ENCODE data around the gene LMOD1.
"Not testable (repeated sequence)": the region's sequence is repeated elsewhere in the genome, so short reads cannot be mapped to it uniquely, and the experiment has no call there.

LMOD1 gene

DNA sequence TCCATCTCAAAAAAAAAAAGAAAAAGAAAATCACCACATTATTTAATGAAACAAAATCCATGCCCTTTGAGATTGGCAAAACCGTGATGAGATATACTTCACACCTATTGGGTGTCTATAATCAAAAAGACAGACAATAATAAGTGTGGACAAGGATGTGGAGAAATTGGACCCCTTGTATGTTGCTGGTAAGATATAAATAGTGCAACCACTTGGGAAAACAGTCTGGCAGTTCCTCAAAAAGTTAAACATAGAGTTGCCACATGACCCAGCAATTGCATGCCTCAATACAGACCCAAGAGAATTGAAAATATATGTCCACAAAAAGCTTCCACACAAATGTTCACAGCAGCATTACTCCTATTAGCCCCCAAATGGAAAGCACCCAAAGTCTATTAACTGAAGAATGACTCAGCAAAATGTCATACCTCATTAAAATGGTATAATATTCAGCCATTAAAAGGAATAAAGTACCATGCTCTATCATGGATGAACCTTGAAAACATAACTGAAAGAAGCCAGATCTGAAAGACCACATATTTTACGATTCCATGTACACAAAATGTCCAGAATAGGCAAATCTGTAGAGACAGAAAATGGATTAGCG is 24.3 kb downstream of the LMOD1 start:
- DNase-seq (ENCODE audit: low read depth, low spot score) = no peak
- H3K4me3 ChIP-seq (ENCODE audit: low read length) = no peak overlapping the region

DNA sequence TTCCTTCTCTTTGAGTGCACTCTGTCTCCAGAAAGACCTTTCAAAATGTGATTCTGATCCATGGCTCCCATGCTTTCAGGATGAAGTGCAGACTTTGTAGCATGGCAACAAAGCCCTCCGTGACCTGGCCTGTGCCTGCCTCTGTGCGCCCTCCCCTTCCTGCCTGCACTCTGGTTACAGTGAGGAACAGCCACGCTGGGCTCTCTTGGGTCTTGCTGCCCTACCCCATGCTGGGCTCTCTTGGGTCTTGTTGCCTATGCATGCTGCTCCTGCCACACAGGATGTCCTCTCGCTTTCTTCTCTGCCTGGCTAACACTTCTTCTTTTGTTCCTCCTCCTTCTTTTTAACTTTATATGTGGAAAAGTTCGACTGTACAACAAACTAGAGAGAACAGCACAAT is 28.0 kb downstream of the LMOD1 start:
- no peak for DNase-seq (ENCODE audit: low read depth, low spot score)

DNA sequence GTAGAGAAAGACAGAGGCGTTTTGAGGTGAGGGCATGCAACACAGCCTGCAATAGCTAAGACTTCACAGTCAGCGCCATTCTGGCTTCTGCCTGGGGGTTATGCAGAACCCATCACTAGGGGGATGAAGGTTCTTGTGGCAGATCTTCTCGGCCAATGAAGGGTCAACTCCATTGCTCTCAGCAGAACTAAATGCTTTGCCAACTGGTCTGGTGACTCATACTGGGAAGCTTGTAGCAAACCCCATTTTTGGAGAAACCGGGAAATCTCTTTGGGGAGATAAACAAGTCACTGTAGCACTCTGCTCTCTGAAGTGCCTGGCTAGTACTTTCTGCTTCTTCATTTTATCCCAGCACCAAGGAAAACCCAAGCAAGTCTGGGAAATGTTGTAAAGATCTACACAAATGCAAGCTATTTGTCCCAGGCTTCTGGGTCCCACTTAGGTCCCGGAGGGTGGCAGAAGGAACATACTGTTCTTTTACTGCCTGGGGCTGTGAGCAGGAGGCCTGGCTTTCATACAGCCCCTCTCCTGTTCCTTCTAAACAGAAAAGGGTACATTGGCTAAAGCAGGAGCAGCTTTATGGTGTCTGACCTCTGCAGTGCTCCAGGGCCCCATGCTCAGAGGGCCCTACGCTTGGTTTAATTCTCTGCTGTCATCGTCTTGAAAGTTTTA is 28.9 kb downstream of the LMOD1 start:
- no peak for DNase-seq (ENCODE audit: low read depth, low spot score)

More for the DNA sequence above, 28.0 kb downstream of the LMOD1 start:
- no peak overlapping the region for H3K4me3 ChIP-seq (ENCODE audit: low read length)

DNA sequence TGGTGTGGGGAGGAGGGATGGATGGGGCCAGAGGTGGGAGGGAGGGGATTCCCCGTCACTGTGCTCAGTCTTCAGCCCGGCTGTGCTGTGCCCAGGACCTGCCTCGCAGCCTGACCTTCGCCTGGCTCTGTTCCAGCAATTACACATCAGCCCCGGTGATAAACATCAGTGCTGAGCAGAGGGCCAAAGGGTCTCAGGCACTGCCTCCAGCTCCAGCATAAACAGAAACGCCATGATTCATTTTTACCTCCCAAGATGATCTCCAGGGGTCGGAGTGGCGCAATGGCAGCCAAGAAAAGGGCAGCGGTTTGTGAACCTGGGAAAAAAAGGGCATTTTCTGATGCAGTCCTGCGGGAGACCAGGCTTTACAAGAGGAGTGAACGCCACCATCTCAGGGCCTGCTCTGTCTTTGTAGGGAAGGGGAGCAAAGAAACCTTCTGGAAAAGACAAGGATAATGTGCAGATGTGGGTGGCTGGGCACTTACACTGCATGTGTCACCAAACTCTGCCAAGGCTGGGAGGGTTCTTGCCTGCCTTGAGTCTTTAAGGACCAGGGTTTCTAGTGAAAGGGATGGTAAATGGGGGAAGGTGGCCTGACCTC is 29.6 kb downstream of the LMOD1 start:
- no peak for DNase-seq (ENCODE audit: low read depth, low spot score)
- no peak overlapping the region for H3K4me3 ChIP-seq (ENCODE audit: low read length)

More for the DNA sequence above, 28.9 kb downstream of the LMOD1 start:
- no peak overlapping the region for H3K4me3 ChIP-seq (ENCODE audit: low read length)

DNA sequence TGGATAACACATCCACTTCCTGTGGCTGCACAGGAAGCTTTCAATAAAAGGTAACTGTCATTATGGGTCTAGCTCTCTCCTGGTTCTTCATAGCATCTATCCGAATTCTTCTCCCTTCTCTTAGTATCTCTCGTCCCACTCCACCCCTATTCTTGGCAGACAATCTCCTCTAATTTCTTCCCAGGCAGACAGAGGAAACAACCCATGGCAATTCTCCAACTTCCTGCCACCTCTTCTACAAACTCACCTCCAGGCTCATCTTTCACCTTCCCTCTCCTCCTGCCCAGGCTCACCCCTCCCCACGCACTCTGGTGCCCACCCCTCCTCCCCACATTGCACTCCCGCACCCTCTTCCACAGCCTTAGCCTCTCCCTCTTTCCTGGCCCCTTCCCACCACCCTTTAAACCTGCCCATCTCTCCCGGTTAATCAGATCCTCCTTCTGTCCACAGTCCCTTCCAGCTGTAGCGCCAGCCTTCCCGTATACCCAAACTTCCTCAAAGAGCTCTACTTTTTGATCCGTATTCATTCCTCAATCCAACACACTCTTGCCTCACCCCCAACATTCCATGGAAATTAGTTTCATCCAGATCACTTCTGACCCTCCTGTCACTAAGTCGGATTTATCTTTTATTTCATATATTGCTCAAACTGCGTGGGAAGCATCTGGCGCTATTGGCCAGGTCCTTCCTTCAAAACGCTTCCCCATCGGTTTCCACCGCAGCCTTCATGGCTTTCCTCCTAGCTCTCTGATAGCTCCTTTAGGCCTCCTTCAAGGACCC is 31.7 kb downstream of the LMOD1 start:
- no peak overlapping the region for H3K4me3 ChIP-seq (ENCODE audit: low read length)
- no peak for DNase-seq (ENCODE audit: low read depth, low spot score)

DNA sequence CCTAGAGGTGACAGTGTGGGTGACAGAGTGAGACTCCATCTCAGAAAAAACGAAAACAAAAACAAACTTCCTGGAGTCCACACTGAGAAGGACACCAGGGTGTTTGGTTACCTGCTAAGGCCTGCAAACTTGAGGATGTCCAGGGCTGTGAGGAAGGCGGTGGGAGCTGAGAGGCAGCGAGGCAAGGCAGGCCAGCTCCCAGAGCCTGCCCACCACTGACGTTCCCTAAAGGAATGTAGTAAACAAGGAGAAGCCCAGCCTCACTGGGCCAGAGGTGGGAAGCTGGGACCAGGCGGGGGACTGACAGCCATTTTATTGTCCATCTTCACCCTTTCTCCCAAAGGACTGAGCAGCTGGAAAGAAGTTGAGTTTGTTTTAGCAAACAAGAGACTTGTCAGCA is 33.5 kb downstream of the LMOD1 start:
- no peak for DNase-seq (ENCODE audit: low read depth, low spot score)
- no peak overlapping the region for H3K4me3 ChIP-seq (ENCODE audit: low read length)

DNA sequence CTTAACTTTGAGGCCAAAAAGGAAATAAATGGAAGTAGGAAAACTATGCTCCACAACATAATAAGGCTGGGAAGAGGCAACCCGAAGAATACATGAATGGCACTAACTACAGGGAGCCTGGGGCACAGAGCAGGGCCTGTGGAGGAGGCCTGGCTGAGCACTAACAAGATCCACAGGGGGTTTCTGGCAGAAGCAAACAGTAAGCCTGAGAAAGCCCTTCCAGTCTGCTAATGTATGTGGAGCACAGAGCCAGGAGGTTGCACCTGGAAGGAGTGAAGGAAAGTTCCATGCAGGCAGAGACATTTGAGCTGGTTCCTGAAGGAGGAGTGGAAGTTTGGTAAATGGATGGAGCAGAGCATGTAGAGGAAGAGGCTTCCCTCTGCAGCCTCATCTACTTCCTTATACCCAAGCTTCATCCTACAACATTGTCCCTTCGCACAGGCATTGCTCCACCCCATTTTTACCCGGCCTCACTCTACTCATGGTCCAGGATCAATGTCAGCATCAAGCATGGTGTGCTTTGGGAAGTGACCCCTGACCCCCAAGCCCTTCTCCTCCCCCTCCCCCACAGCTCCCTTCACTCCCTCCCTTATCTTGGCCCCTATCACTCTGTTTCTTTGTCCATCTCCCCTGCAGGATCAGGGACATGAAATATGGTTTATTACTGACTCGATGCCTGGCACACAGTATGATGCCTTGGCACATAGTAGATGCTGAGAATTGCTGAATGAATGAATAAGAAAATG is 34.3 kb downstream of the LMOD1 start:
- no peak overlapping the region for H3K4me3 ChIP-seq (ENCODE audit: low read length)
- DNase-seq (ENCODE audit: low read depth, low spot score) = no peak

DNA sequence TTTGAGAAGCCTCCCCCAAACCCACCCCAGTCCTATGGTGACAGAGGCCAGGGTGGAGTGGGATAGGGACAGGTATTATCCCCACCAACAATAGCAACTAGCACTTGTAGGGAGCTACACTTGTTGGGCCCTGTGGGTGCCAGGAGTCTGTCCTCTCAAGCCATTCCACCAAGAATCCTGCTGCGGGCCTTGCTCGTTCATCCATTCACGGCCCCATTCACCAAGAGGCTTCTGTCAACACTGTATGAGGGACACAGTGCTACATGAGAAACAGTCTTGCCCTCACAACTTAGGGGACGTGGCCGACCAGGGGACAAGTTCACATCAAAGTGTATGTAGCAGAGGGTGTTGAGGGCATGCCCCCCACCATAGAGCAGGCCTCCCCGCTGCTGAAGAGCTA is 38.7 kb downstream of the LMOD1 start:
- no peak overlapping the region for H3K4me3 ChIP-seq (ENCODE audit: low read length)
- DNase-seq (ENCODE audit: low read depth, low spot score) = no peak

DNA sequence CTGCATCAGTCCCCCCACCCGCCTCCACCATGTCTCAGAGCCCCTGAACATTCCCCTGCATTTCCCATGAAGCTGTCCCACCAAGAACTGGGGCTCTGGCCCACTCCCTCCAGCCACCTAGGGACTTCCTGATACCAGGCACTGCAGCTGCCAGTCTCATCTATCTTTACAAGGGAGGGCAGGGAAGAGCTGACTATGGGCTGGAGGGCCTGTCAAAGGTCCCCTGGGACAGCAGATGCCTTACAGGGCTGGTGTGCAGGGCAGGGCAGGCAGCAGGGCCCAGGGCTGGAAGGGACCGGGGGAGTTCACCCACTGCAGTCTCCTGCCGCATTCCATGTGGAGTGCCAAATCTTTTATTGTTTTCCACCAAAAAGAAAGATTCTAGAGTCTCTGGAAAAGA is 40.0 kb downstream of the LMOD1 start:
- DNase-seq (ENCODE audit: low read depth, low spot score) = no peak
- H3K4me3 ChIP-seq (ENCODE audit: low read length) = no peak overlapping the region

DNA sequence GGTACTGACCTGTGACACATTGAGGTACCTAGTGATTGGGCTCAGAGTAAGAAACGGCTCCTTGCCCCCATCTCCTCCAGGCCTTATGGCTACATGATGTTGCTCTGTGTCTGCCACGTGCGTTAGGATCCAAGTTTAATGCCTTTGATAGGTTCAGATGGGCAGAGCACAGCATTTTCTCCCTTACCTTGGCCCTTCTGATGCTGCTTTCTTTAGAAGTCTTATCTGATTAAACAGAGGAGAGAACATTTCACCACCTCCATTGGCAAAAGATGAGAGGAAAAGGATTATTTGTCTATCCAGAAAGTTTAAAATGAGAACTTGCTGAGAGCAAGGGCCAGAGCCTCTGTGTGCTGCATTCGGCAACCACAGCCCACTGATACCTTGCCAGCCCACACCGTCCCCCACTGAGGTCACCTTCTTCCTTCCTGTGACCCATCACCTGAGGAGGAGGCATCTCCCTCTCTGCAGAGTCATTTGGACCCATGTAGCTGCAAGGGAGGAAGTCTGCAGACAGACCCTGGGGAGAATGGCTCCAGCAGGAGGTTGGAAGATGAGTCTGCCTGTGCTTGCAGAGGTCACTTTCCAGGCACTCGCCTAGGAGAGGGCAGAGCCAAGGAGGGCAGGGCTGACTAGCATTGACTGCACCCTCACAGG is 41.0 kb downstream of the LMOD1 start:
- no peak for DNase-seq (ENCODE audit: low read depth, low spot score)
- no peak overlapping the region for H3K4me3 ChIP-seq (ENCODE audit: low read length)

DNA sequence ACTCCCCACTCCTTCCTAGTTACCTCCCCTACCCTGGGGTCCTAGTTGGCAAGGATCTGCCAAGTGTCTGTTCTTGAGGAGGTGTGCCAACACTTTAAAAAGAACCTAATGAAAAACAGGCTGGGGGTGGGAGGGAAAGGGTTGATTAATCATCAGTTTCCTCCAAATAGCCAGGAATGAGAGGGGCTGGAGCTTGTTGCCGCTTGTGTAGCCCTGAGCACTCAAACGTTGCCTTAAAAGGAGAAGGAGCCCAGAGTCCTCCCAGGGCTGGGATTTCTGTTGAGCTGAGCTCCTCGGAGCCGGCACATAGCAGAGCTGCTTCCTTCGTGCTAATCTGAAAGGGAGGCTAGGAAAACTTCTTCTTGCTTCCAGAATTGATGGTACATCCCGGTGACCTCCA is 41.8 kb downstream of the LMOD1 start:
- H3K4me3 ChIP-seq (ENCODE audit: low read length) = no peak overlapping the region
- DNase-seq (ENCODE audit: low read depth, low spot score) = no peak

DNA sequence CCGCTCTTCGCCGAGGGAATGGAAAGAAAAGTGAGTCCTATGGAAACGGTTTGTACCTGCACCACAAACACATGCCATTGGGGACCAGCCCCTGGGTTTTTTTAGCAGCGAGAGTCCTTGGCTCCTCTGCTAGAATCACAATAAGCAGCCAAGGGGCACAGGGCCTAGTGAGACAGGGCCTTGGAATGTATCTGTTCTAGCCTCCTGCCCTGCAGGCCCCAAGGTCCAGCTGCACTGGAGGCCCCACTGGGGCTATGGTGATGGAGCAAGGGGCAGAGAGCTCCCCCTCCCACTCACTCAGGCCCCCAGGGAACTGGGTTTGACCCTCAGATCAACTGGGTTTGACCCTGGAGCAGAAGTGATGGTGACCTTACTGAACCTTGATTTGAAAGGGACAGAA is 43.2 kb downstream of the LMOD1 start:
- H3K4me3 ChIP-seq (ENCODE audit: low read length) = no peak overlapping the region
- DNase-seq (ENCODE audit: low read depth, low spot score) = no peak

DNA sequence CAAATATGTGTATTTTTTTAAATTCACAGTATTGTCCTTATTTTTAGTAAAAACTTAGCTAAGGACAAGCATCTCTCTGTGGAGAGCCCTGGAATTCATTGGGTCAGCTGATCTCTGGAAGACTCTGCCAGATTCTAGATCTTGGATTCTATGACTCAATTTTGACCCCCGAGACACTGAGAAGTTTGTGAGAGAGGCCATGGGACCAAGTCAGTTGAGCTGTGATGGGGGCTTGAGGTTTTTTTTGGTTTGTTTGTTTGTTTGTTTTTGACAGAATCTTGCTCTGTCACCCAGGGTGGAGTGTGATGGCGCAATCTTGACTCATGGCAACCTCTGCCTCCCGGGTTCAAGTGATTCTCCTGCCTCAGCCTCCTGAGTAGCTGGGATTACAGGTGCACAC is 44.1 kb downstream of the LMOD1 start:
- no peak overlapping the region for H3K4me3 ChIP-seq (ENCODE audit: low read length)
- no peak for DNase-seq (ENCODE audit: low read depth, low spot score)

DNA sequence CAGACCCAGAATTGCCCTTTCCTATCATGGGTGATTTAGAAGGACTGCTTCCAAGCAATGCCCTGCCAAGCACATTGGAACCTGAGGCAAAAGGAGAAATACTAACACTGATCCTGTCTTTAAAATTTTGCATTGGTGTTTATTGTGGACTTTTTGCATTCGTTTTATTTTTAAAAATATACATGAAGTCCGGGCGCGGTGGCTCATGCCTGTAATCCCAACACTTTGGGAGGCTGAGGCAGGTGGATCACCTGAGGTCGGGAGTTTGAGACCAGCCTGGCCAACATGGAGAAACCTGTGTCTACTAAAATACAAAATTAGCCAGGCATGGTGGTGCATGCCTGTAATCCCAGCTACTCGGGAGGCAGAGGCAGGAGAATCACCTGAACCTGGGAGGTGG is 45.3 kb downstream of the LMOD1 start:
- H3K4me3 ChIP-seq (ENCODE audit: low read length); DNase-seq (ENCODE audit: low read depth, low spot score): not testable (repeated sequence)

DNA sequence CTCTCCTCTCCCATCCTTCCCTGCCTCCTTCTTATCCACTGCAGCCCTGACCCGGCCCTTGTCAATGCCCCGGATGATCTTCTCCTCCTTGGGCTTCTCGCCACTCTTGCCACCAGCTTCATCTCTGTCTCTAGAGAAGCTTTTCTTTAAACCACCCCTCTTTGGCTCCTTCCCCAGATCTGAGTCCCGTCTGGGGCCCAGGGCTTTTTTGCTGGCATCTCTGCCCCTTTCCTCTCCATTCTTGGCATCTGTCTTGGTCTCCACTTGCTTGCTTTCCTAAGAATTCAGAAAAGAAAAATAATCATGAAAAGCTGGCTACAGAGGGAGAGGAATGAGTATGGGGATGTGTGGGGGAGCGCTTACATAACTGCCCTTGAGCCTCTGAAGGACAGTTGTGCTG is 45.9 kb downstream of the LMOD1 start:
- H3K4me3 ChIP-seq (ENCODE audit: low read length) = no peak overlapping the region
- DNase-seq (ENCODE audit: low read depth, low spot score) = no peak

DNA sequence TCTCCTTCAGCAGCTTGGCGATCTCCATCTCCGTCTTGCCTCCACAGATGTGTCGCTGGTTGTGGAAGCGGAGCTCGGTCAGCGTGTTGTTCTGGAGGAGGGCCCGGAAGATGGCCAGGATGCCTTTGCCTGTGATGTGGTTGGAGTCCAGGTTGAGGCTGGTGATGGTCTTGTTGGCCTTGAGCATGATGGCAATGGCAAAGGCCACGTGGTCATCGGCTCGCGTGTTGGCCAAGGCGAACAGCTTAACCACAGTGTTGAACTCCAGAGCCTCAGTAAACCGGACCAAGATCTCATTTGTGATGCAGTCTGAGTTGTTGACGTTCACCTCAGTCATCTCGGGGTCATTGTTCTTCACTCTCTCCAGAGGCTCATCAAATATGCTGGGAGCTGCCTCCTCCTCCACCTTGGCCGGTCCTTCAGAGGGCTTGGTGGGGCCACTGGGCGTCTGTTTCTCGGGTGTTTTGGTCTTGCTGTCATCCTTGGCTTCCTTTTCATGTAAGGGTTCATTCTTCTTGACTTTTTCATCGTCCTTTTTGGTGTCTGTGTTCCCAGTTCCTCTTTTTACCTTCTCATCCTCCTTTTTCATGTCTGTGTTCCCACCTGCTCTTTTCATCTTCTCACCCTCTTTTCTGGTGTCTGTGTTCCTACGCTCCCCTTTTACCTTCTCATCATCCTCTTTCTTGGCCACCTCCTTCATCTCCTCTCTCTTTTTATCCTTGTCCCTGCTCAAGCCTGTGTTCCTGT is 46.5 kb downstream of the LMOD1 start:
- no peak overlapping the region for H3K4me3 ChIP-seq (ENCODE audit: low read length)
- DNase-seq (ENCODE audit: low read depth, low spot score) = no peak

DNA sequence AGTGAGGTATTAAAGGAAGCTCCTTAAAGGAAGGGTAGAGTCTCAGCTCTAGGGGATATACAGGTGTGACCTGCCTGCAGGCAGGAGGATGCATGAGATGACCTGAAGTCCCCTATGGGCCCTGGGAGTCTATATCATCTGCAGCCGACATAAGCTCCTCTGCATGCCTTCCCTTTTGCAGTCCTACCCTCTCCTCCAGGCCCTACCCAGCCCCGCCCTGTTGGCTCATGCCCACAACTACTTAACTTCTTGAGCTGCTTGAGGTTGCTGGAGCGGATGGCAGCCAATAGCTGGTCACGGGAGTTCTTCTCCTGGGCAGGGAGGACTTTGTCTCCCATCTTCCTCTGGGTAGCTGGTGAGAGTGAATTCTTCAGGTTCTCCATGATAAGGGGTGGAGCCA is 47.4 kb downstream of the LMOD1 start:
- DNase-seq (ENCODE audit: low read depth, low spot score) = no peak

DNA sequence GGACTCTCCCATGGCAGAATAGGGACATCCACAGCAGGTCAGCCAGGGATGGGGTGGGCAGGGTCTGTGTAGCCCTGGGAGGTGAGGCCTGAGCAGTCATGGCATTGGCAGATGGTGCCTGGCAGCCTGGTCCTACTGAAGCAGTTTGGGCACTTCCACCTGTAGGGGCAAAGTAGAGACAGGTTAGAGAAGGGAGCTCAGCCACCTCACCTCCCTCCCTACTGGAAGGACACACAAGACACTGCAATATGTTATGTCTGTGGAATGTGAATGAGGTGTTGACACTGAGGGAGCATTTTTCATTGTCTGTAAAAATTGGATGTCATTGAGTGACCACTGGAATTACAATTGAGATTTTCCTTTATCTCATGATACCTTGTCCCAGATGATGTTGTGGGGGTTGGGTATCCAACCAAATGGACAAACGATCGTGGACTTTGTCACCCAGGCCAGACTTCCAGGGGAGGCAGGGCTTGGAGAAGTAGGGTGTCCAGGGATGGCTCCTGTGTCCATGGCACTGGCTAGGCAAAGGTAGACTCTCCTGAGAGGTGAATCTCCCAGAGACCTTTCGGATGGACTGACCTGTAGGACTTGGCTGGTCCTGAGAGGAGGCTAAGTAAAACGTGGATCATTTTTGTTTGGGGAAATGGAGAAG is 48.0 kb downstream of the LMOD1 start:
- no peak for DNase-seq (ENCODE audit: low read depth, low spot score)
- no peak overlapping the region for H3K4me3 ChIP-seq (ENCODE audit: low read length)

More for the DNA sequence above, 47.4 kb downstream of the LMOD1 start:
- H3K4me3 ChIP-seq (ENCODE audit: low read length) = no peak overlapping the region
